ENCODE results near the gene SYNE1.
"Not testable (repeated sequence)": the region's sequence is repeated elsewhere in the genome, so short reads cannot be mapped to it uniquely, and the experiment has no call there.

The SYNE1 gene

DNA sequence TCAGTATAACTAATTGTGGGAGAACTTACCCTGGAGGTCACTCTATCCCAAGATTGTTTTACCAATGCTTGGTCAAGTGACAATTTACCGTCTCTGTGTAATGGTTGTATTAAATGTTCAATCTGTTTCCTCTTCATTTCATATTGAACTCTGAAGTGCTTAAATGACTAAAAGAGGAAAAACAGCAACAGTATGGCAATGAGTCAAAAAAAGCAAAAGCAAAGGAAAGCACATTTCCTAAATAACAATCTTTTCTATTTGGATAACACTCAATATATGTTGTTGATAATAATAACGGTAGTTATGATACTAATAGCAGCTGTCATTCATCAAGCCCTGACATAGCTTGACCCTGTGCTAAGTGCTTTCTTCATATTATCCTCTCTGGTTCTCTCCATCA lies 152.4 kb downstream of the SYNE1 start:
- no peak for DNase-seq

GRCh38 chr6:152482289-152482688 lies 154.9 kb downstream of the SYNE1 start:
- no peak for DNase-seq

DNA sequence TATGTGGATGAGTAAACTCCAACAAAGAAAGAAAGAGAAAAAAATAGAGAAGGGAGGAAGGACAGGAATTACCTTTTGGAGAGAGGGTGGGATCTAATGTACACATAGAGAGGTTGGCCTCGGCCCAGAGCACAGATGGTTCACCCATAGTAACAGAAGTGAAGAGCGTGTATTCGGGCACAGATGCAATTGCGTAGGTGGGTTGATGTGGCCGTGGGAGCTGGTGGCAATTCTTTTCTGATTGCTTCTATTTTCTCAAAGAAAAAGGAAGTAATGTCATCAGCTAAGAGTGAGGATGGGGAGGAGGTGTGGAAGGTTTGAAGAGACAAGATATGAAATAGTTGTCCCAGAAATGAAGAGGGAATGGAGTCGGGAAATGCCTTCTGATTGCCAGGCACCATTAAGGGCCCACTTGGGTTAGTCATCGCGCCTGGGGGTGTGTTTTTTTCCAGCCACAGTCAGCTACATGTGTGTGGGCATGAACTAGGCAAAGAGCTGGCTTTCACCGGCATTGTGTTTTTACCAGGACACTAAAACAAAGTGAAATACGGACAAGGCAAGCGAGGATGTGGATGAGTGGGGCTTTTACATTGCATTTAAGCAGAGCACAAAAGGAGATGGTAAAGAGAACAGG lies 158.7 kb downstream of the SYNE1 start:
- no peak for DNase-seq

- DNase-seq = no peak
Observed at GRCh38 chr6:152474354-152474753, 162.8 kb downstream of the SYNE1 start.

GRCh38 chr6:152472325-152472724 lies 164.8 kb downstream of the SYNE1 start:
- no peak for DNase-seq

- DNase-seq = no peak
Observed at GRCh38 chr6:152471456-152472265, 165.5 kb downstream of the SYNE1 start.

DNA sequence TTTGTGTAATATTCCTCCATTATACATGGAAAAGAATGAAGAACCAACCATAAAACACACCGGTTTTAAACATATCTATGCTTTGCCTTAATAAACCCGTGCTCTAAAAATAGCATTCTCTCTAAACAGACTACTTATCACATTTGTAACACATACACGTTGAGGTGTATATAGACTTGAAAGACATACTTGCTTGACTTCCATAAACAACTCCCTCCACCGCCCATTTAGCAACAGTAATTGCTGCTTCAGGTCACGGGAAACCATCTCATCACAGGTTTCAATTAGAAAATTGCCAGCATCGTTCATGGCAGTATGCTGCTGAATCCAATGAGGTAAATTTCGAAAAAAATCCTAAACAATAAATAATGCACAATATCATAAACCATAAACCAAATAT lies 174.0 kb downstream of the SYNE1 start:
- no peak for DNase-seq

GRCh38 chr6:152462716-152463115 lies 174.4 kb downstream of the SYNE1 start:
- DNase-seq = no peak

DNA sequence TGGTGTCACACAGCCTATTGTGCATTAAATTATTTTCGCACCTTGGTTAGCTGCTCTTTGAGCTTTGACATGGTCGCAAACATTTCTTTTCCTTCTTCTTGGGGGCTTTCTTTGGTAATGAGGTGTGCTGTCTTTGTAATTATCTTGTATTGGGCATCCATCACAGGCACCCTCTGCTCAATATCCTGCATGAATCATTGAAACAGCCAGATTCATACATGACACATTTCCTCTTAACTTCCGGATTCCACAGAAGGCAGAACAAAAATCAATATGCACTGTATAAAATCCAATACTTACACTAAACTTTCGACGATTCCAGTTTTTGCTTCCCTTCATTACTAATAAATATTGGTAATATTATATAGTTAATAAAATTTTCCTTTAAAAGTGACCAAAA lies 175.6 kb downstream of the SYNE1 start:
- DNase-seq = no peak

DNA sequence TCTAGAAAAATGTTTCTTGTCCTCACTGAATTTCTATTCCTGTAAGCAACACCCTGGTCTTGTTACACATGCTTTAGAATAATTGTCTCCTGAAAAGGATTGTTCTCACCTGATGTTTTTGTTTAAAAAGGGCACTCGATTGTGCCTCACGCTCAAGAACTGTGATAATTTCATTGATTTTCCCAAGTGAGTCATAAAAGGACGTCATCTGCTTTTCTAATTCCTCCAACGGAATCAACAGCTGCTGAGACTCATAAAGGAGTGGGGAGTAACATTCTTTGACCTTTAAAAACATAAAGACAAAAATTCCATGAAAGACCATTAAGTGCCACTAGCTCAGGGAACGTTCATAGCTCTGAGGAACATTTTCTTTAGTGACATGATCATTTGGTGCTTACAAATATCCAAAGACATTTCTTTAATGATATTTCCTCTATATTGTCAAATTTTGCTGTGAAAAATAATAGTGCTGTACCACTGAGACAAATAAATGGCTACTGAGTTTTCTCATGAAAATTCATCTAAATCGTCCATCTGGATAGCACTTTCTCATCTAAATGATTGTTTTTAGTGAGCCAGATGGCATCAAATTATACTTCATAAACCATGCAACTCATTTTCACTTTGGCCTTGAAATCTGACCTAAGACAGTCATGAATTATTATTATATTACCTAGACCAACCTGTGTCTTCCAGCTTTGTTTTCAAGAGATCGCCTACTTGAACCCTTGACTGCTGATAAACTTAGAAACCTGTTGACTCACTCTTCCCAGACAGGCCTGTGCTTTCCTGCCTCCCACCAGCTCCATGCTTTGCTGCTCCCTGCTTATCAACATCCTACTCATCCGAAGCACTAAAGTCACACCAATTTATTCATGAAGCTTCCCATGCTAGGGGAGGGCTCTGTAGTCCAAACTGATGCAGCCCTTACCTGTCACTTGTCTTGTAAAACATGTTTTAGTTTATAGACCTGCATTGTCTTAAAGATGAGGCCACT lies 178.2 kb downstream of the SYNE1 start:
- no peak for DNase-seq

DNA sequence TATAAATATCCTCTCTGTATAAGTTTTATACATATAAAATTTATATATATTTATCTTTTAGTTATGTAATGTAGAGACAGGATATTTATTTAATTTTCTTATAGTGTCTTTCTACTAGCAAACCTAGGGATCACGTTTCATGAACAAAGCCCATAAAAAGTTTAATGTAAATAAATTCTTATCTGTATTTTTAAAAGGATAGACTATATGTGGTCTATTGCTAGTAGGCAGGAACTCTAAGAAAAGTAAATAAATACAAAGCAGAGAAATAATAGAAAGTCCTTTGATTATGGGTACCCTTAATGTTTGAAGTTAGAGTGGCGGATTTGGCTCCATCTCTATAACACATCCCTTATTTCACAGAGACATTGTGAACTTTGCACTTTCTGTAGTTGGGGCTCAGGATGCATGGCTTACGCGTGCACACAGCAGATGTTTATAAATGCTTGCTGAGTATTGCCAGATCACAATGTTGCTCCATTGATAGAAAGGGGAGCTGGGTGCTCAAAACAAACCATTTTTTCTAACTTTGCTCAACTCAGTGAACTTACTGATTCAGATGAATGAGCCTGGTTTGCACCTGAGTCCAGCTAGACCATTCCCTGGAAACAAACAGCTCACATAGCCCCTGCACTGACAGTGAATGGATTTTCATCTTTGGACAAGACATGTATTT lies 179.1 kb downstream of the SYNE1 start:
- no peak for DNase-seq

DNA sequence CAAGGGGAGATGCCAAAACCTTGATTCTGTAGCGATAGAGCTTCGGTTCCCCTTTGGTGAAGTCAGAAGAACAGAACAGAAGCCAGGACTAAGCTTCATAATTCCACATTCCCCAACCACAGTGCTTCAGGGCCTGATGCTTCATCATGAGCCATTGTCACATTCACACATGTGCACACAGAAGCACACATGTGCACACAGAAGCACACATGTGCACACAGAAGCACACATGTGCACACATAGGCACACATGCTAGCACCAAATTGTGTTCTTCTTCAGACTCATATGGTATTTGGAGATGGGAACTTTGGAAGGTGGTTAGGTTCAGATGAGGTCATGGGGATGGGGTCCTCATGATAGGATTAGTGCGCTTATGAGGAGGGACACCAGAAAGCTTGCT lies 183.2 kb downstream of the SYNE1 start:
- DNase-seq = no peak

- no peak for DNase-seq
Observed at GRCh38 chr6:152453421-152453820, 183.7 kb downstream of the SYNE1 start.

- DNase-seq = no peak
Observed at GRCh38 chr6:152452639-152453038, 184.5 kb downstream of the SYNE1 start.

DNA sequence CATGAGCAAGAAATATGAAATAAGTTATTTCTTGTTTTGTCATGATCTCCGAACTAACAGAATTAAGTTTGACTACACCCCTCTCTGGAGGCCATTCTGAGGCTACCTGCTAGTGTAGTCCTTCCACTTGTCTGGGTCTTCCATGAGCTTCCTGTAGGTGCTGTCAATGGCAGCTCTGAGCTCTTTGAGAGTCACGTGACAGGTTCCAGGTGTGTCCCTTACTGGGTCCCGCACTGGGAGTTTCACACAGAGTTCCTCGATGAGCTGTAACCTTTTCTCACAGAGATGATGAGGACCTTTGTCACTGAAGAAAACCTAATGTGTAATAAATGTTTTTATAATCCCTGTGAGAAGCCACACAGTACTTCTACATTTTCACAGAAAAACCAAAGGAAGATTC lies 186.6 kb downstream of the SYNE1 start:
- no peak for DNase-seq

- DNase-seq = no peak
Observed at GRCh38 chr6:152441902-152442301, 195.3 kb downstream of the SYNE1 start.

DNA sequence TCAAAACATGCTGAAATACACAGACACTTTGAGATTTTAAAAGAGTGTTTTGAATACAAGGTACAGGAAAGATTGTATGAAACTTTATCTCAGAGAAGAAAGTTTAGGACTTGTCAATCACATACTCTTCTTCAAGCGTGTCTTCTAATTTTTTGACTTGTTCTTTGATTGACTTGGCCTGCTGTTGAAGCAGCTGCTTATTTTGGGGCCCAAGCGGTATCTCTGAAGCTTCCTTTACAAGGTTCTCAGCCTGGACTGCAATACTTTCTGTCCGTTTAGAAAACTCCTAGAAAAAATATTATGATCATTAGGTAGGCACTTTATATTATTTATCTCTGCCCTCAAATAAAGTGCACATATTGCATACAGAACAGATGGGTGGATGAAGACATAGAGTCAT lies 201.3 kb downstream of the SYNE1 start:
- DNase-seq = no peak

GRCh38 chr6:152432758-152433157 lies 204.4 kb downstream of the SYNE1 start:
- no peak for DNase-seq

GRCh38 chr6:152428126-152428525 lies 209.0 kb downstream of the SYNE1 start:
- DNase-seq = no peak

DNA sequence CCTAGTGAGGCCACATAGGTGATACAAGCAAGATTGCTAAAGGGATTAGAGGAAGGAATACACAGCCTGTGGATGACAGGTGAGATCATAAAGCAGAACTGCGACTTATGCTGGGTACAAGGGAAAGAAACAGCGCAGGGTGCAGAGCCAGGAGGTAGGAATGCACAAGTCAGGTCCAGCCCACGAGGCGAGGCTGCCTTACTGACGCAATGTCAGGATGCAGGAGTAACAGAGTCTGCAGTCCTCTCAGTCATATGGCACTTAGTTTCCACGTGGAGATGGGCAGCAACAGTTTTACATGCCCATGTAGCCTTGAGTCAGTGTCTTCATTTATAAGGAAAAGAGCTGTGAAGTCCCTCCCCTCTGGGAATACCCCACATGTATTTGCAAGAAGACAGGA lies 210.9 kb downstream of the SYNE1 start:
- DNase-seq = no peak

GRCh38 chr6:152423216-152424103 lies 213.7 kb downstream of the SYNE1 start:
- DNase-seq = no peak

GRCh38 chr6:152421496-152421895 lies 215.7 kb downstream of the SYNE1 start:
- not testable (repeated sequence) for DNase-seq

Data from activated CD4-positive, alpha-beta T cell treated with anti-CD3 and anti-CD28 coated beads, Interleukin-2, amount 50 U/mL, for 16 hours (primary cell).